Glutamatergic neuron (in vitro differentiated cells): ENCODE results near the gene IFT25. TPM values are rescaled to one million over a fixed set of nuclear protein-coding genes. Genes with fewer than 3 reads are reported as not detected.

Source experiments
- DNase-seq: peaks from one replicate; pipeline ENCODE4 v3.0.0; 2022
- H3K27ac Mint-ChIP-seq: one replicate; pipeline ENCODE4 v1.8.0; 2020; ENCODE audit warnings: mild to moderate bottlenecking, mixed read lengths, inconsistent platforms; ENCODE audit not compliant: unreplicated experiment
- H3K27me3 Mint-ChIP-seq: one replicate; pipeline ENCODE4 v1.8.0; 2020; ENCODE audit warnings: mild to moderate bottlenecking, moderate library complexity, mixed read lengths, inconsistent platforms; ENCODE audit not compliant: unreplicated experiment
- H3K36me3 Mint-ChIP-seq: one replicate; pipeline ENCODE4 v1.8.0; 2020; ENCODE audit warnings: mild to moderate bottlenecking, mixed read lengths, inconsistent platforms; ENCODE audit not compliant: unreplicated experiment
- H3K4me1 Mint-ChIP-seq: one replicate; pipeline ENCODE4 v1.8.0; 2020; ENCODE audit warnings: mild to moderate bottlenecking, low read depth, mixed read lengths, inconsistent platforms; ENCODE audit not compliant: unreplicated experiment
- H3K4me3 Mint-ChIP-seq: one replicate; pipeline ENCODE4 v1.8.0; 2020; ENCODE audit warnings: mild to moderate bottlenecking, mixed read lengths, inconsistent platforms; ENCODE audit not compliant: unreplicated experiment
- H3K9me3 Mint-ChIP-seq: one replicate; pipeline ENCODE4 v1.8.0; 2020; ENCODE audit warnings: mild to moderate bottlenecking, moderate library complexity, mixed read lengths, inconsistent platforms; ENCODE audit not compliant: unreplicated experiment
- CTCF ChIP-seq: fragments of 200-600 bp; sonication (generic); IDR thresholded peaks from one replicate; pipeline ENCODE4 v1.5.0; 2021; ENCODE audit not compliant: partially characterized antibody, unreplicated experiment
- total RNA-seq: library from RNA; stranded (reverse); fragmentation: NEBNext Ultra II Directional; extraction: Animal tissue kit (Norgen Biotek cat#: 25700); gene quantifications from one replicate; pipeline ENCODE4 v1.2.1, GENCODE V29; 2021; ENCODE audit not compliant: unreplicated experiment

IFT25 gene
- total RNA-seq, 1 donor from 2014 or later: 11.3 TPM

- DNase-seq: no peak
- Mint-ChIP-seq H3K4me1 (peaks cover 8% of the 10 kb centered on the region), H3K4me3 (no peak overlapping the region), H3K36me3 (peaks cover 3% of the 10 kb centered on the region), H3K9me3 (no peaks in the 10 kb centered on the region), H3K27me3 (peaks cover 4% of the 10 kb centered on the region), H3K27ac (peak overlapping the region; percentile 75)
- no peak for TF ChIP-seq CTCF
Measured at GRCh38 chr1:53966794-53967193, 21.3 kb upstream of the IFT25 start.

- no peak for DNase-seq
Measured at GRCh38 chr1:53964109-53964508, 18.6 kb upstream of the IFT25 start.

GRCh38 chr1:53963460-53963859 lies 18.0 kb upstream of the IFT25 start:
- DNase-seq: no peak
- H3K36me3 Mint-ChIP-seq: no peaks in the 10 kb centered on the region
- no peak for TF ChIP-seq CTCF
- no peaks in the 10 kb centered on the region for H3K9me3 Mint-ChIP-seq
- H3K27me3 Mint-ChIP-seq: peaks cover 2% of the 10 kb centered on the region
- H3K27ac Mint-ChIP-seq: no peak overlapping the region
- H3K4me3 Mint-ChIP-seq: no peak overlapping the region
- H3K4me1 Mint-ChIP-seq: peaks cover 8% of the 10 kb centered on the region

More at GRCh38 chr1:53964109-53964508, 18.6 kb upstream of the IFT25 start:
- no peak overlapping the region for H3K4me3 Mint-ChIP-seq
- peaks cover 2% of the 10 kb centered on the region for H3K27me3 Mint-ChIP-seq
- H3K27ac Mint-ChIP-seq: no peak overlapping the region
- H3K4me1 Mint-ChIP-seq: peaks cover 8% of the 10 kb centered on the region
- TF ChIP-seq CTCF: no peak
- peaks cover 3% of the 10 kb centered on the region for H3K36me3 Mint-ChIP-seq
- no peaks in the 10 kb centered on the region for H3K9me3 Mint-ChIP-seq

- no peak for DNase-seq
- no peak for TF ChIP-seq CTCF
- peaks cover 2% of the 10 kb centered on the region for H3K36me3 Mint-ChIP-seq
Measured at GRCh38 chr1:53962395-53962794, 16.9 kb upstream of the IFT25 start.

GRCh38 chr1:53959664-53960250 lies 14.3 kb upstream of the IFT25 start:
- DNase-seq: no peak
- H3K27ac Mint-ChIP-seq: no peak overlapping the region
- H3K36me3 Mint-ChIP-seq: peaks cover 4% of the 10 kb centered on the region

More at GRCh38 chr1:53962395-53962794, 16.9 kb upstream of the IFT25 start:
- Mint-ChIP-seq H3K4me3 (no peak overlapping the region), H3K27me3 (no peaks in the 10 kb centered on the region), H3K4me1 (peaks cover 4% of the 10 kb centered on the region), H3K27ac (no peak overlapping the region), H3K9me3 (no peaks in the 10 kb centered on the region)

More at GRCh38 chr1:53959664-53960250, 14.3 kb upstream of the IFT25 start:
- H3K4me3 Mint-ChIP-seq: no peak overlapping the region
- no peaks in the 10 kb centered on the region for H3K9me3 Mint-ChIP-seq
- TF ChIP-seq CTCF: peak; percentile 71
- peaks cover 2% of the 10 kb centered on the region for H3K27me3 Mint-ChIP-seq
- H3K4me1 Mint-ChIP-seq: peaks cover 11% of the 10 kb centered on the region
